PFSK-1 (cell line): ENCODE results near the gene RPSA.

Experiments
- POLR2AphosphoS5 ChIP-seq: IDR thresholded peaks from 2 replicates; pipeline ENCODE4 v1.6.1; 2012; ENCODE audit warnings: low read depth, mild to moderate bottlenecking, control low read depth, low read length, moderate library complexity
- REST ChIP-seq, 2 experiments: IDR thresholded peaks; 2 replicates each; pipeline versions ENCODE4 v1.6.1 to v1.8.0; 2011 to 2012; ENCODE audit warnings: low read depth in 2 of 2, low read length in 2 of 2, control low read depth in 1 of 2, inconsistent platforms in 1 of 2, mild to moderate bottlenecking in 1 of 2, moderate library complexity in 1 of 2; ENCODE audit not compliant: insufficient read depth in 1 of 2
- SIN3A ChIP-seq: IDR thresholded peaks from 2 replicates; pipeline ENCODE4 v1.6.1; 2012; ENCODE audit warnings: mild to moderate bottlenecking, low read length, moderate library complexity, borderline replicate concordance; ENCODE audit not compliant: insufficient read depth
- TAF1 ChIP-seq: IDR thresholded peaks from 2 replicates; pipeline ENCODE4 v1.6.1; 2012; ENCODE audit warnings: low read length, control low read depth, borderline replicate concordance; ENCODE audit not compliant: insufficient read depth

GRCh38 chr3:39362192-39362591 lies 44.3 kb upstream of the RPSA start:
- TF ChIP-seq POLR2AphosphoS5 (no peak), REST (IDR thresholded peaks at IDR 0.05; ENCODE audit: insufficient read depth in 1 of 2, low read depth in 2 of 2, low read length in 2 of 2) (no peak), SIN3A (no peak), TAF1 (no peak)
